IMR-90 (cell line): ENCODE results near the gene NEK8. TPM values are rescaled to one million over a fixed set of nuclear protein-coding genes. Genes with fewer than 3 reads are reported as not detected.
A peak's percentile ranks its signal among the peaks of the same experiment; 100 is the strongest.

Source experiments
- ATAC-seq: fragments of 200-7000 bp; cut with Tn5 transposase; 2 replicates; pipeline ENCODE4 v1.9.1; 2020; ENCODE audit warnings: low read depth, mild to moderate bottlenecking, moderate library complexity
- BruUV-seq: library from RNA; stranded (reverse); fragments of 400-500 nt; replicated peaks from 2 replicates; lab custom pipeline; 2021; lab: Mats Ljungman, UMichigan
- CTCF ChIA-PET: fragments of 300-600 bp; formaldehyde crosslinking; extraction: SDS; loops from one replicate; lab custom pipeline; 2021; ENCODE audit warnings: antibody characterized with exemption; lab: Yijun Ruan, JAX
- POLR2A ChIA-PET: fragments of 300-600 bp; sonication (Branson Sonifier 250); formaldehyde crosslinking; loops from one replicate; lab custom pipeline; 2022; ENCODE audit warnings: antibody characterized with exemption; ENCODE audit not compliant: unreplicated experiment; lab: Charles Lee
- DNase-seq: peaks from one replicate; pipeline ENCODE4 v3.0.0; 2013
- H2AFZ ChIP-seq: replicated peaks from 2 replicates; pipeline ENCODE3; 2013; ENCODE audit warnings: low read length, mild to moderate bottlenecking; ENCODE audit not compliant: poor library complexity
- H2AK5ac ChIP-seq: 2 replicates; pipeline ENCODE4 v1.6.1; 2013; ENCODE audit warnings: low read depth, low read length, inconsistent platforms
- H2AK9ac ChIP-seq: replicated peaks from 2 replicates; pipeline ENCODE3; 2013; ENCODE audit warnings: mild to moderate bottlenecking, low read depth, low read length, moderate library complexity; ENCODE audit not compliant: poor library complexity
- H2BK120ac ChIP-seq: 2 replicates; pipeline ENCODE4 v1.6.1; 2013; ENCODE audit warnings: low read depth, low read length, inconsistent platforms
- H2BK15ac ChIP-seq: 3 replicates; pipeline ENCODE4 v1.6.1; 2013; ENCODE audit warnings: low read depth, low read length, inconsistent platforms
- H2BK20ac ChIP-seq: 2 replicates; pipeline ENCODE4 v1.6.1; 2013; ENCODE audit warnings: low read depth, mild to moderate bottlenecking, inconsistent platforms, low read length, moderate library complexity
- H2BK5ac ChIP-seq: 2 replicates; pipeline ENCODE4 v1.6.1; 2013; ENCODE audit warnings: mild to moderate bottlenecking, low read depth, low read length, inconsistent platforms; ENCODE audit not compliant: poor library complexity, severe bottlenecking
- H3K14ac ChIP-seq: replicated peaks from 2 replicates; pipeline ENCODE4 v1.6.1; 2013; ENCODE audit warnings: low read depth, low read length, inconsistent platforms
- H3K18ac ChIP-seq: 2 replicates; pipeline ENCODE4 v1.6.1; 2013; ENCODE audit warnings: low read depth, low read length, control low read depth
- H3K23ac ChIP-seq: 2 replicates; pipeline ENCODE4 v1.6.1; 2013; ENCODE audit warnings: low read depth, low read length, inconsistent platforms
- H3K27ac ChIP-seq: 2 replicates; pipeline ENCODE4 v1.5.1; 2013; ENCODE audit warnings: mild to moderate bottlenecking, control low read depth, low read length; ENCODE audit not compliant: insufficient read depth
- H3K27me3 ChIP-seq: 2 replicates; pipeline ENCODE4 v1.6.1; 2013; ENCODE audit warnings: low read length; ENCODE audit not compliant: control insufficient read depth, insufficient read depth
- H3K36me3 ChIP-seq: 2 replicates; pipeline ENCODE4 v1.6.1; 2013; ENCODE audit warnings: low read length, mixed read lengths; ENCODE audit not compliant: control insufficient read depth, insufficient read depth
- H3K4ac ChIP-seq: 2 replicates; pipeline ENCODE4 v1.6.1; 2013; ENCODE audit warnings: low read depth, low read length, inconsistent platforms
- H3K4me1 ChIP-seq: 2 replicates; pipeline ENCODE4 v1.6.1; 2013; ENCODE audit warnings: low read length, mixed read lengths; ENCODE audit not compliant: control insufficient read depth, insufficient read depth
- H3K4me2 ChIP-seq: 2 replicates; pipeline ENCODE4 v1.6.1; 2013; ENCODE audit warnings: low read depth, mild to moderate bottlenecking, control low read depth, low read length, moderate library complexity
- H3K4me3 ChIP-seq: 2 replicates; pipeline ENCODE4 v1.5.1; 2013; ENCODE audit warnings: low read depth, mild to moderate bottlenecking, control low read depth, low read length, moderate library complexity; ENCODE audit not compliant: insufficient read depth
- H3K56ac ChIP-seq: 2 replicates; pipeline ENCODE4 v1.6.1; 2013; ENCODE audit warnings: low read length, inconsistent platforms; ENCODE audit not compliant: insufficient read depth; ENCODE audit errors: extremely low read depth
- H3K79me1 ChIP-seq, 2 experiments: 2 replicates each; pipeline ENCODE4 v1.6.1; 2013; ENCODE audit warnings: low read length in 2 of 2, inconsistent platforms in 1 of 2, low read depth in 1 of 2
- H3K9ac ChIP-seq: 2 replicates; pipeline ENCODE4 v1.6.1; 2013; ENCODE audit warnings: low read depth, low read length, control low read depth
- H3K9me1 ChIP-seq: 2 replicates; pipeline ENCODE4 v1.6.1; 2013; ENCODE audit warnings: low read length, inconsistent platforms; ENCODE audit not compliant: insufficient read depth
- H3K9me3 ChIP-seq: 2 replicates; pipeline ENCODE4 v1.6.1; 2013; ENCODE audit warnings: low read length; ENCODE audit not compliant: control insufficient read depth, insufficient read depth
- H4K20me1 ChIP-seq: 2 replicates; pipeline ENCODE4 v1.6.1; 2013; ENCODE audit warnings: low read length, inconsistent platforms; ENCODE audit not compliant: insufficient read depth
- H4K5ac ChIP-seq: 2 replicates; pipeline ENCODE4 v1.6.1; 2013; ENCODE audit warnings: mild to moderate bottlenecking, low read depth, low read length, control low read depth
- H4K8ac ChIP-seq, 2 experiments: 2 replicates each; pipeline ENCODE4 v1.6.1; 2013; ENCODE audit warnings: low read depth in 2 of 2, low read length in 2 of 2, control low read depth in 1 of 2, inconsistent platforms in 1 of 2
- H4K91ac ChIP-seq: 2 replicates; pipeline ENCODE4 v1.6.1; 2013; ENCODE audit warnings: low read depth, low read length, inconsistent platforms; ENCODE audit not compliant: insufficient read depth
- CEBPB ChIP-seq: IDR thresholded peaks from 2 replicates; pipeline ENCODE4 v1.6.1; 2012; ENCODE audit warnings: low read depth, low read length, improper control_type of control experiment
- FOS ChIP-seq: fragments of 150-350 bp; IDR thresholded peaks from 2 replicates; pipeline ENCODE4 v1.6.1; 2016; ENCODE audit warnings: low read depth, low read length
- MAFK ChIP-seq: IDR thresholded peaks from 2 replicates; pipeline ENCODE4 v1.6.1; 2012; ENCODE audit warnings: low read depth, low read length, improper control_type of control experiment
- RAD21 ChIP-seq: IDR thresholded peaks from 2 replicates; pipeline ENCODE4 v1.6.1; 2012; ENCODE audit warnings: low read length, improper control_type of control experiment
- RCOR1 ChIP-seq: IDR thresholded peaks from 2 replicates; pipeline ENCODE4 v1.6.1; 2012; ENCODE audit warnings: mild to moderate bottlenecking, low read length, improper control_type of control experiment; ENCODE audit not compliant: insufficient replicate concordance
- SMC3 ChIP-seq: fragments of 150-350 bp; IDR thresholded peaks from 2 replicates; pipeline ENCODE4 v1.6.1; 2016; ENCODE audit warnings: low read depth, mild to moderate bottlenecking, antibody characterized with exemption, low read length, moderate library complexity
- WGBS, 2 experiments: methylation state at CpG; one replicate each; pipeline versions ENCODE4 v1.1.5 to v1.1.7; 2013; ENCODE audit warnings: missing lambda C conversion rate in 2 of 2; ENCODE audit not compliant: insufficient read length in 1 of 2; ENCODE audit errors: extremely low coverage in 2 of 2; 5-methylcytosine and 5-hydroxymethylcytosine counted together
- dilution Hi-C: fragments of 300-500 bp; cut with HindIII; formaldehyde crosslinking; loops from one replicate; pipeline ENCODE4 v1.14.3; 2018; ENCODE audit warnings: low sequenced_read_pairs; ENCODE audit not compliant: unreplicated experiment
- in situ Hi-C: fragments of 300-500 bp; cut with MboI; formaldehyde crosslinking; loops from 3 replicates; pipeline ENCODE4 v1.14.3; 2019; ENCODE audit warnings: low sequenced_read_pairs, inconsistent platforms, mixed read lengths
- intact Hi-C: fragments of 100-400 bp; cut with micrococcal nuclease; formaldehyde crosslinking; loops from 2 replicates; pipeline ENCODE4 v1.10.0; 2022
- polyA plus RNA-seq, 3 experiments: library from polyadenylated mRNA; depleted of rRNA; stranded (reverse); fragments of >200 nt; gene quantifications; 2 replicates each; pipeline ENCODE4 v1.2.3, GENCODE V29; 2012; ENCODE audit warnings: low replicate concordance in 1 of 3
- total RNA-seq: library from RNA; depleted of rRNA; stranded (reverse); fragments of >200 nt; gene quantifications from 2 replicates; pipeline ENCODE4 v1.2.3, GENCODE V29; 2012

Gene NEK8
- total and polyA plus RNA-seq, 2 of the 4 experiments (the other 2 are of a cell fraction) = 4.6 to 5.2 TPM

GRCh38 chr17:28722417-28723158, 6.0 kb upstream of the NEK8 start:
- H3K27ac ChIP-seq = no peak overlapping the region
- H2BK5ac ChIP-seq = no peak overlapping the region
- H3K18ac ChIP-seq = no peak overlapping the region
- H3K4me1 ChIP-seq = peaks cover 19% of the 10 kb centered on the region
- no peak overlapping the region for H2AFZ ChIP-seq
- no peak overlapping the region for H2BK15ac ChIP-seq
- no peak overlapping the region for H2AK9ac ChIP-seq
- no peaks in the 10 kb centered on the region for H3K9me3 ChIP-seq
- peak overlapping the region; percentile 43 for H3K23ac ChIP-seq
- H4K91ac ChIP-seq = no peak overlapping the region
- POLR2A ChIA-PET = interaction anchor here (0.6 kb wide), 1 partner anchor 247 kb away, joined by 3 read pairs; no protein-coding TSS in a partner anchor
- H3K79me1 ChIP-seq = peaks cover 13 to 51% of the 10 kb centered on the region in 2 experiments; a peak in 3 of 4 replicates
- dilution Hi-C loops = no loop called here
- no peak overlapping the region for H3K14ac ChIP-seq
- WGBS, 2 experiments = 83% methylated on average over 3 of the region's 7 CpGs; no CpG with 5 or more reads in 1 of the 2 experiments
- no peak overlapping the region for H3K9ac ChIP-seq
- peak overlapping the region in 1 of 2 experiments; percentile 19; a peak in 1 of 4 replicates for H4K8ac ChIP-seq
- no peak overlapping the region for H2AK5ac ChIP-seq
- H4K20me1 ChIP-seq = peaks cover 45% of the 10 kb centered on the region
- intact Hi-C loops = no loop called here
- no peak overlapping the region for H3K4me3 ChIP-seq
- H3K27me3 ChIP-seq = no peaks in the 10 kb centered on the region
- CTCF ChIA-PET = no interaction called here
- BruUV-seq = no TSS peak
- no peak for DNase-seq
- no peak overlapping the region for H2BK120ac ChIP-seq
- H3K4ac ChIP-seq = no peak overlapping the region
- peaks cover 36% of the 10 kb centered on the region for H3K36me3 ChIP-seq
- H3K9me1 ChIP-seq = 0 out of 2 replicates have a peak, but pooled peaks cover 6% of the 10 kb centered on the region
- no peak overlapping the region for H4K5ac ChIP-seq
- in situ Hi-C loops = no loop called here
- H3K56ac ChIP-seq = no peak overlapping the region
- no peak overlapping the region for H2BK20ac ChIP-seq
- H3K4me2 ChIP-seq = no peak overlapping the region
- TF ChIP-seq RCOR1 (no peak), MAFK (no peak), FOS (no peak), RAD21 (no peak), CEBPB (no peak), SMC3 (no peak)
- ATAC-seq = no peak
